ENCODE measurements around the gene ANKRD13B. TPM values are rescaled to one million over a fixed set of nuclear protein-coding genes. Genes with fewer than 3 reads are reported as not detected.

Gene ANKRD13B
- total RNA-seq, 1 donor from 2014 or later: 123 TPM

- no peak overlapping the region for H3K27ac Mint-ChIP-seq (ENCODE audit: unreplicated experiment)
These were observed 18.0 kb upstream of the ANKRD13B start for GRCh38 chr17:29574732-29575510.

GRCh38 chr17:29575511-29576213, 17.3 kb upstream of the ANKRD13B start:
- no peak overlapping the region for H3K4me3 Mint-ChIP-seq (ENCODE audit: unreplicated experiment)
- peaks cover 18% of the 10 kb centered on the region for H3K27me3 Mint-ChIP-seq (ENCODE audit: unreplicated experiment)
- no peaks in the 10 kb centered on the region for H3K9me3 Mint-ChIP-seq (ENCODE audit: unreplicated experiment)
- DNase-seq: no peak
- H3K27ac Mint-ChIP-seq (ENCODE audit: unreplicated experiment): no peak overlapping the region
- TF ChIP-seq CTCF (IDR thresholded peaks at IDR 0.05; ENCODE audit: partially characterized antibody, unreplicated experiment): no peak
- no peaks in the 10 kb centered on the region for H3K36me3 Mint-ChIP-seq (ENCODE audit: unreplicated experiment)
- peaks cover 1% of the 10 kb centered on the region for H3K4me1 Mint-ChIP-seq (ENCODE audit: low read depth, unreplicated experiment)

More at GRCh38 chr17:29574732-29575510, 18.0 kb upstream of the ANKRD13B start:
- no peak overlapping the region for H3K4me3 Mint-ChIP-seq (ENCODE audit: unreplicated experiment)
- no peaks in the 10 kb centered on the region for H3K9me3 Mint-ChIP-seq (ENCODE audit: unreplicated experiment)
- H3K27me3 Mint-ChIP-seq (ENCODE audit: unreplicated experiment): peaks cover 16% of the 10 kb centered on the region
- no peaks in the 10 kb centered on the region for H3K4me1 Mint-ChIP-seq (ENCODE audit: low read depth, unreplicated experiment)
- peak; percentile 16 for DNase-seq
- H3K36me3 Mint-ChIP-seq (ENCODE audit: unreplicated experiment): no peaks in the 10 kb centered on the region
- TF ChIP-seq CTCF (IDR thresholded peaks at IDR 0.05; ENCODE audit: partially characterized antibody, unreplicated experiment): no peak

GRCh38 chr17:29576214-29577000, 16.5 kb upstream of the ANKRD13B start:
- no peak overlapping the region for H3K27ac Mint-ChIP-seq (ENCODE audit: unreplicated experiment)
- no peak for DNase-seq
- peaks cover 5% of the 10 kb centered on the region for H3K4me1 Mint-ChIP-seq (ENCODE audit: low read depth, unreplicated experiment)
- no peak for TF ChIP-seq CTCF (IDR thresholded peaks at IDR 0.05; ENCODE audit: partially characterized antibody, unreplicated experiment)
- peaks cover 2% of the 10 kb centered on the region for H3K9me3 Mint-ChIP-seq (ENCODE audit: unreplicated experiment)
- H3K4me3 Mint-ChIP-seq (ENCODE audit: unreplicated experiment): no peak overlapping the region
- peaks cover 13% of the 10 kb centered on the region for H3K27me3 Mint-ChIP-seq (ENCODE audit: unreplicated experiment)
- no peaks in the 10 kb centered on the region for H3K36me3 Mint-ChIP-seq (ENCODE audit: unreplicated experiment)

GRCh38 chr17:29577001-29577370, 15.9 kb upstream of the ANKRD13B start:
- Mint-ChIP-seq H3K9me3 (ENCODE audit: unreplicated experiment) (peaks cover 2% of the 10 kb centered on the region), H3K27me3 (ENCODE audit: unreplicated experiment) (peaks cover 13% of the 10 kb centered on the region), H3K4me3 (ENCODE audit: unreplicated experiment) (no peak overlapping the region), H3K27ac (ENCODE audit: unreplicated experiment) (no peak overlapping the region), H3K36me3 (ENCODE audit: unreplicated experiment) (no peaks in the 10 kb centered on the region), H3K4me1 (ENCODE audit: low read depth, unreplicated experiment) (peaks cover 5% of the 10 kb centered on the region)
- no peak for DNase-seq
- TF ChIP-seq CTCF (IDR thresholded peaks at IDR 0.05; ENCODE audit: partially characterized antibody, unreplicated experiment): no peak
